NCI-H2227 (cell line): Measurements from ENCODE around the gene CHKA.

Source experiments
- DNase-seq: peaks from one replicate; lab custom pipeline; 2025; ENCODE audit not compliant: unreplicated experiment; lab: John Stamatoyannopoulos, UW

CHKA gene

GRCh38 chr11:68121067-68121899 lies at the start of gene CHKA:
Gene CHKA (minus strand): TSS chr11:68121388. CDS start chr11:68121177, 211 bp downstream.
- peak; percentile 97 for DNase-seq

- DNase-seq: no peak
Measured at GRCh38 chr11:68169442-68169841, 48.3 kb upstream of the CHKA start.

GRCh38 chr11:68168694-68169093 lies 47.5 kb upstream of the CHKA start:
- no peak for DNase-seq

GRCh38 chr11:68167474-68167873 lies 46.3 kb upstream of the CHKA start:
- DNase-seq: no peak

GRCh38 chr11:68166969-68167368 lies 45.8 kb upstream of the CHKA start:
- DNase-seq: no peak

GRCh38 chr11:68165601-68166000 lies 44.4 kb upstream of the CHKA start:
- no peak for DNase-seq

GRCh38 chr11:68164437-68164836 lies 43.2 kb upstream of the CHKA start:
- DNase-seq: no peak

GRCh38 chr11:68163691-68164090 lies 42.5 kb upstream of the CHKA start:
- no peak for DNase-seq

- no peak for DNase-seq
Measured at GRCh38 chr11:68160100-68160695, 39.0 kb upstream of the CHKA start.

- DNase-seq: no peak
Measured at GRCh38 chr11:68159665-68160064, 38.5 kb upstream of the CHKA start.

- no peak for DNase-seq
Measured at GRCh38 chr11:68159161-68159560, 38.0 kb upstream of the CHKA start.

GRCh38 chr11:68158580-68158979 lies 37.4 kb upstream of the CHKA start:
- no peak for DNase-seq

- no peak for DNase-seq
Measured at GRCh38 chr11:68153742-68154141, 32.6 kb upstream of the CHKA start.

GRCh38 chr11:68150037-68150436 lies 28.8 kb upstream of the CHKA start:
- DNase-seq: peak; percentile 49

GRCh38 chr11:68149417-68149816 lies 28.2 kb upstream of the CHKA start:
- peak; percentile 87 for DNase-seq

- DNase-seq: no peak
Measured at GRCh38 chr11:68148879-68149278, 27.7 kb upstream of the CHKA start.

- no peak for DNase-seq
Measured at GRCh38 chr11:68148071-68148805, 27.1 kb upstream of the CHKA start.

- DNase-seq: peak; percentile 52
Measured at GRCh38 chr11:68146704-68147474, 25.7 kb upstream of the CHKA start.

GRCh38 chr11:68146010-68146540 lies 24.9 kb upstream of the CHKA start:
- DNase-seq: no peak

GRCh38 chr11:68145120-68145866 lies 24.1 kb upstream of the CHKA start:
- DNase-seq: no peak
